OCI-M2 (cell line): ENCODE data around the gene RPL18.
"Not testable (repeated sequence)": the region's sequence is repeated elsewhere in the genome, so short reads cannot be mapped to it uniquely, and the experiment has no call there.

Experiments
- DNase-seq: peaks from one replicate; lab custom pipeline; 2025; ENCODE audit not compliant: unreplicated experiment; lab: John Stamatoyannopoulos, UW

RPL18 gene

GRCh38 chr19:48618916-48619691 is at the start of gene RPL18, which contains the start of gene SPHK2:
Gene RPL18, minus strand, starts transcription at chr19:48619178. Its CDS starts 35 bp downstream, at chr19:48619143.
Gene SPHK2, plus strand, starts transcription at chr19:48619506. Its CDS starts 1,009 bp downstream, at chr19:48620515.
- DNase-seq, result peak; percentile 97

GRCh38 chr19:48668761-48669160 is 49.8 kb upstream of the RPL18 start:
- no peak for DNase-seq

- DNase-seq, result no peak
Observed at GRCh38 chr19:48668332-48668731, 49.4 kb upstream of the RPL18 start.

- DNase-seq, result no peak
Observed at GRCh38 chr19:48665786-48666185, 46.8 kb upstream of the RPL18 start.

- no peak for DNase-seq
Observed at GRCh38 chr19:48664476-48664875, 45.5 kb upstream of the RPL18 start.

- no peak for DNase-seq
Observed at GRCh38 chr19:48663667-48664066, 44.7 kb upstream of the RPL18 start.

GRCh38 chr19:48661711-48662090 is 42.7 kb upstream of the RPL18 start:
- no peak for DNase-seq

- DNase-seq, result no peak
Observed at GRCh38 chr19:48660852-48661710, 42.1 kb upstream of the RPL18 start.

GRCh38 chr19:48659768-48660167 is 40.8 kb upstream of the RPL18 start:
- no peak for DNase-seq

- no peak for DNase-seq
Observed at GRCh38 chr19:48658483-48658882, 39.5 kb upstream of the RPL18 start.

- not testable (repeated sequence) for DNase-seq
Observed at GRCh38 chr19:48657828-48658227, 38.9 kb upstream of the RPL18 start.

GRCh38 chr19:48656840-48657474 is 38.0 kb upstream of the RPL18 start:
- DNase-seq, result no peak

GRCh38 chr19:48654299-48655059 is 35.5 kb upstream of the RPL18 start:
- no peak for DNase-seq

- DNase-seq, result no peak
Observed at GRCh38 chr19:48651683-48652048, 32.7 kb upstream of the RPL18 start.

- DNase-seq, result no peak
Observed at GRCh38 chr19:48650974-48651682, 32.1 kb upstream of the RPL18 start.

- DNase-seq, result no peak
Observed at GRCh38 chr19:48648134-48648533, 29.2 kb upstream of the RPL18 start.

GRCh38 chr19:48646722-48647216 is 27.8 kb upstream of the RPL18 start:
- DNase-seq, result no peak

GRCh38 chr19:48646001-48646721 is 27.2 kb upstream of the RPL18 start, which contains the start of gene CA11:
Gene CA11, minus strand, starts transcription at chr19:48646187. Its CDS starts 555 bp downstream, at chr19:48645632.
- peak; percentile 26 for DNase-seq

GRCh38 chr19:48645620-48646000 is 26.6 kb upstream of the RPL18 start:
- DNase-seq, result peak; percentile 30
